PC-3 (cell line): ENCODE data around the gene ZNF514. TPM values are rescaled to one million over a fixed set of nuclear protein-coding genes. Genes with fewer than 3 reads are reported as not detected.
A peak's percentile ranks its signal among the peaks of the same experiment; 100 is the strongest.
"Not testable (repeated sequence)": the region's sequence is repeated elsewhere in the genome, so short reads cannot be mapped to it uniquely, and the experiment has no call there.

Experiments
- ATAC-seq: fragments of 200-7000 bp; cut with Tn5 transposase; 2 replicates; pipeline ENCODE4 v1.9.1; 2020; ENCODE audit warnings: mild to moderate bottlenecking, moderate library complexity
- BruUV-seq: library from RNA; stranded (reverse); fragments of 400-500 nt; replicated peaks from 2 replicates; lab custom pipeline; 2021; lab: Mats Ljungman, UMichigan
- CTCF ChIA-PET: fragments of 300-600 bp; sonication (Branson Sonifier 250); formaldehyde crosslinking; loops from one replicate; lab custom pipeline; 2022; ENCODE audit warnings: antibody characterized with exemption; lab: Charles Lee
- POLR2A ChIA-PET: fragments of 300-600 bp; sonication (Branson Sonifier 250); formaldehyde crosslinking; loops from one replicate; lab custom pipeline; 2022; ENCODE audit warnings: antibody characterized with exemption; ENCODE audit not compliant: unreplicated experiment; lab: Charles Lee
- DNase-seq: peaks from one replicate; pipeline ENCODE4 v3.0.0-alpha.2; 2015
- H2AFZ ChIP-seq: fragments of 300-600 bp; sonication (generic); 2 replicates; pipeline ENCODE4 v1.6.0; 2016; ENCODE audit warnings: antibody characterized with exemption, low read length
- H3F3A ChIP-seq: fragments of 300-600 bp; sonication (generic); one replicate; pipeline ENCODE4 v1.6.0; 2017; ENCODE audit warnings: antibody characterized with exemption, low read length, control low read depth, mild to moderate bottlenecking; ENCODE audit not compliant: unreplicated experiment
- H3K27ac ChIP-seq: fragments of 300-600 bp; sonication (generic); 2 replicates; pipeline ENCODE4 v1.5.1; 2016; ENCODE audit warnings: mild to moderate bottlenecking, low read length
- H3K27me3 ChIP-seq: fragments of 300-600 bp; sonication (generic); 2 replicates; pipeline ENCODE4 v1.6.1; 2016; ENCODE audit warnings: low read length, mixed read lengths
- H3K36me3 ChIP-seq: fragments of 300-600 bp; sonication (generic); 2 replicates; pipeline ENCODE4 v1.6.1; 2016; ENCODE audit warnings: low read depth, mixed run types, low read length, mixed read lengths
- H3K4me1 ChIP-seq: fragments of 300-600 bp; sonication (generic); 2 replicates; pipeline ENCODE4 v1.5.1; 2016; ENCODE audit warnings: low read length; ENCODE audit not compliant: insufficient read depth
- H3K4me2 ChIP-seq: fragments of 300-600 bp; sonication (generic); 2 replicates; pipeline ENCODE4 v1.6.0; 2016; ENCODE audit warnings: low read length
- H3K4me3 ChIP-seq: fragments of 300-600 bp; sonication (generic); 2 replicates; pipeline ENCODE4 v1.5.1; 2016; ENCODE audit warnings: mild to moderate bottlenecking, low read length, mixed read lengths
- H3K79me2 ChIP-seq: fragments of 300-600 bp; sonication (generic); 2 replicates; pipeline ENCODE4 v1.6.1; 2017; ENCODE audit warnings: low read length, mixed read lengths
- H3K9ac ChIP-seq: fragments of 300-600 bp; sonication (generic); 2 replicates; pipeline ENCODE4 v1.6.0; 2016; ENCODE audit warnings: mild to moderate bottlenecking, low read length
- H3K9me2 ChIP-seq: fragments of 300-600 bp; sonication (generic); replicated peaks from 2 replicates; pipeline ENCODE4 v1.6.1; 2016; ENCODE audit warnings: mixed run types, low read length, mixed read lengths
- H3K9me3 ChIP-seq: fragments of 300-600 bp; sonication (generic); 2 replicates; pipeline ENCODE4 v1.6.1; 2016; ENCODE audit warnings: low read length, mixed read lengths
- H4K20me1 ChIP-seq: fragments of 300-600 bp; sonication (generic); 2 replicates; pipeline ENCODE4 v1.6.1; 2016; ENCODE audit warnings: low read length, mixed read lengths
- EZH2 ChIP-seq: fragments of 300-600 bp; sonication (generic); IDR thresholded peaks from one replicate; pipeline ENCODE4 v1.6.1; 2017; ENCODE audit warnings: antibody characterized with exemption, mild to moderate bottlenecking, low read length; ENCODE audit not compliant: unreplicated experiment
- EZH2phosphoT487 ChIP-seq: fragments of 300-600 bp; sonication (generic); IDR thresholded peaks from 2 replicates; pipeline ENCODE4 v1.6.1; 2018; ENCODE audit warnings: mild to moderate bottlenecking, antibody characterized with exemption, low read length, borderline replicate concordance
- intact Hi-C: fragments of 100-400 bp; cut with micrococcal nuclease; formaldehyde crosslinking; loops from 2 replicates; pipeline ENCODE4 v1.9.0; 2023
- total RNA-seq: library from RNA; depleted of rRNA; stranded (reverse); fragments of >200 nt; gene quantifications from 2 replicates; pipeline ENCODE4 v1.2.3, GENCODE V29; 2014
- TF ChIP-seq, protein P1 (sequence below): fragments of 300-600 bp; sonication (generic); conservative IDR thresholded peaks from 2 replicates; pipeline ENCODE4 v1.5.1; 2017; ENCODE audit warnings: antibody characterized with exemption, low read depth, mild to moderate bottlenecking, low read length

The ZNF514 gene
- total RNA-seq, 1 experiment from 2014 or later = 6.6 TPM

- Histone ChIP-seq H3K4me1 (no peaks in the 10 kb centered on the region), H3K79me2 (no peaks in the 10 kb centered on the region), H3K4me3 (no peak overlapping the region), H3K36me3 (no peaks in the 10 kb centered on the region; the same call in 1 of the 2 replicates), H3K4me2 (no peak overlapping the region), H3F3A (no peaks in the 10 kb centered on the region), H3K27ac (no peak overlapping the region), H3K27me3 (no peaks in the 10 kb centered on the region), H3K9me3 (0 out of 2 replicates have a peak, but pooled peaks cover 19% of the 10 kb centered on the region), H4K20me1 (no peaks in the 10 kb centered on the region), H3K9ac (no peak overlapping the region), H3K9me2 (no peaks in the 10 kb centered on the region), H2AFZ (no peak overlapping the region)
- TF ChIP-seq EZH2 = no peak
- no peak for TF ChIP-seq EZH2phosphoT487
- TF ChIP-seq, protein P1, sequence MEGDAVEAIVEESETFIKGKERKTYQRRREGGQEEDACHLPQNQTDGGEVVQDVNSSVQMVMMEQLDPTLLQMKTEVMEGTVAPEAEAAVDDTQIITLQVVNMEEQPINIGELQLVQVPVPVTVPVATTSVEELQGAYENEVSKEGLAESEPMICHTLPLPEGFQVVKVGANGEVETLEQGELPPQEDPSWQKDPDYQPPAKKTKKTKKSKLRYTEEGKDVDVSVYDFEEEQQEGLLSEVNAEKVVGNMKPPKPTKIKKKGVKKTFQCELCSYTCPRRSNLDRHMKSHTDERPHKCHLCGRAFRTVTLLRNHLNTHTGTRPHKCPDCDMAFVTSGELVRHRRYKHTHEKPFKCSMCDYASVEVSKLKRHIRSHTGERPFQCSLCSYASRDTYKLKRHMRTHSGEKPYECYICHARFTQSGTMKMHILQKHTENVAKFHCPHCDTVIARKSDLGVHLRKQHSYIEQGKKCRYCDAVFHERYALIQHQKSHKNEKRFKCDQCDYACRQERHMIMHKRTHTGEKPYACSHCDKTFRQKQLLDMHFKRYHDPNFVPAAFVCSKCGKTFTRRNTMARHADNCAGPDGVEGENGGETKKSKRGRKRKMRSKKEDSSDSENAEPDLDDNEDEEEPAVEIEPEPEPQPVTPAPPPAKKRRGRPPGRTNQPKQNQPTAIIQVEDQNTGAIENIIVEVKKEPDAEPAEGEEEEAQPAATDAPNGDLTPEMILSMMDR = no peak
- DNase-seq (no peak), ATAC-seq (no peak)
- intact Hi-C loops = no loop called here
- POLR2A ChIA-PET = no interaction called here
- BruUV-seq = no TSS peak
- CTCF ChIA-PET = no interaction called here
These were observed 44.3 kb upstream of the ZNF514 start for GRCh38 chr2:95203911-95204310.

DNA sequence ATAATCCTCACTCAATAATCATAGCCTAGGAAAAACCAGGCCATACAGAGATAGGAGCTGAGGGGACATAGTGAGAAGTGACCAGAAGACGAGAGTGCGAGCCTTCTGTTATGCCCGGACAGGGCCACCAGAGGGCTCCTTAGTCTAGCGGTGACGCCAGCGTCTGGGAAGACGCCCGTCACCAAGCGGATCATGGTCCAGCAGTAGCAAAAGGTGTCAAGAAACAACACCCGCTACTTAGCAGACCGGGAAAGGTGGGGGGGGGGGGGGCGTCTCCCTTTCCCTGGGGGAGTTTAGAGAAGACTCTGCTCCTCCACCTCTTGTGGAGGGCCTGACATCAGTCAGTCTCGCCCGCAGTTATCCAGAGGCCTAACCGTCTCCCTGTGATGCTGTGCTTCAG, 33.3 kb upstream of the ZNF514 start:
- H3F3A ChIP-seq, H3K4me3 ChIP-seq, BruUV-seq, H4K20me1 ChIP-seq, H3K27me3 ChIP-seq, intact Hi-C loops, POLR2A ChIA-PET, ATAC-seq, H3K79me2 ChIP-seq, H3K4me1 ChIP-seq, CTCF ChIA-PET, H3K9me3 ChIP-seq, H3K9ac ChIP-seq, H3K27ac ChIP-seq, H3K9me2 ChIP-seq, H2AFZ ChIP-seq, H3K4me2 ChIP-seq, H3K36me3 ChIP-seq: not testable (repeated sequence)
- peak; percentile 64 for DNase-seq
- TF ChIP-seq, protein P1 = 0 out of 2 replicates have a peak, but pooled peaks have one; percentile 25

- no peak overlapping the region for H3K4me3 ChIP-seq
- no peaks in the 10 kb centered on the region for H4K20me1 ChIP-seq
- H3K9me3 ChIP-seq = no peaks in the 10 kb centered on the region
- no peak for TF ChIP-seq EZH2phosphoT487
- BruUV-seq = no TSS peak
- DNase-seq (no peak), ATAC-seq (no peak)
- ChIA-PET POLR2A (interaction anchor here (0.7 kb wide), 1 partner anchor 64 kb away, joined by 3 read pairs; no protein-coding TSS in a partner anchor), CTCF (no interaction called here)
- no peak overlapping the region for H2AFZ ChIP-seq
- no peaks in the 10 kb centered on the region for H3K27me3 ChIP-seq
- peaks cover 16% of the 10 kb centered on the region for H3K36me3 ChIP-seq
- H3K9ac ChIP-seq = no peak overlapping the region
- no peak overlapping the region for H3K4me2 ChIP-seq
- H3K27ac ChIP-seq = no peak overlapping the region
- intact Hi-C loops = no loop called here
- H3F3A ChIP-seq = no peaks in the 10 kb centered on the region
- H3K9me2 ChIP-seq = no peaks in the 10 kb centered on the region
- no peaks in the 10 kb centered on the region for H3K79me2 ChIP-seq
- no peaks in the 10 kb centered on the region for H3K4me1 ChIP-seq
These were observed 26.3 kb upstream of the ZNF514 start for GRCh38 chr2:95185973-95186372.
